Kidney epithelial cell (primary cell): ENCODE results near the gene BAIAP3. TPM values are rescaled to one million over a fixed set of nuclear protein-coding genes. Genes with fewer than 3 reads are reported as not detected.

Experiments
- DNase-seq: peaks from one replicate; pipeline ENCODE4 v3.0.0-alpha.2; 2010; ENCODE audit warnings: low read depth
- H3K27me3 ChIP-seq: 2 replicates; pipeline ENCODE4 v1.6.0; 2011; ENCODE audit warnings: low read length; ENCODE audit not compliant: control insufficient read depth, insufficient read depth
- H3K36me3 ChIP-seq: 2 replicates; pipeline ENCODE4 v1.5.1; 2011; ENCODE audit warnings: low read length; ENCODE audit not compliant: control insufficient read depth, insufficient read depth
- H3K4me3 ChIP-seq: 2 replicates; pipeline ENCODE4 v1.5.1; 2011; ENCODE audit warnings: low read depth, mild to moderate bottlenecking, control low read depth, low read length
- CTCF ChIP-seq: IDR thresholded peaks from 2 replicates; pipeline ENCODE4 v1.5.1; 2011; ENCODE audit warnings: mild to moderate bottlenecking, moderate library complexity, low read length, control low read depth, inconsistent platforms; ENCODE audit not compliant: insufficient read depth, poor library complexity, severe bottlenecking
- total RNA-seq: library from RNA; depleted of rRNA; stranded (reverse); fragments of >200 nt; gene quantifications from 2 replicates; pipeline ENCODE4 v1.2.3, GENCODE V29; 2015

BAIAP3 gene
- total RNA-seq, 1 donor from 2014 or later, result 5.8 TPM

- DNase-seq, result no peak
- TF ChIP-seq CTCF, result no peak
Observed at GRCh38 chr16:1387331-1387730, 53.9 kb downstream of the BAIAP3 start.

GRCh38 chr16:1389762-1390161 is 56.3 kb downstream of the BAIAP3 start:
- H3K4me3 ChIP-seq, result no peak overlapping the region
- DNase-seq, result no peak
- no peak for TF ChIP-seq CTCF
- H3K27me3 ChIP-seq, result no peaks in the 10 kb centered on the region
- no peaks in the 10 kb centered on the region for H3K36me3 ChIP-seq

More at GRCh38 chr16:1387331-1387730, 53.9 kb downstream of the BAIAP3 start:
- Histone ChIP-seq H3K36me3 (no peaks in the 10 kb centered on the region), H3K4me3 (no peak overlapping the region), H3K27me3 (no peaks in the 10 kb centered on the region)

GRCh38 chr16:1390239-1390779 is 56.9 kb downstream of the BAIAP3 start:
- no peak for TF ChIP-seq CTCF
- H3K27me3 ChIP-seq, result no peaks in the 10 kb centered on the region
- DNase-seq, result no peak
- H3K36me3 ChIP-seq, result no peaks in the 10 kb centered on the region
- no peak overlapping the region for H3K4me3 ChIP-seq

GRCh38 chr16:1392826-1393225 is 59.4 kb downstream of the BAIAP3 start:
- TF ChIP-seq CTCF, result no peak
- Histone ChIP-seq H3K27me3 (no peaks in the 10 kb centered on the region), H3K4me3 (no peak overlapping the region), H3K36me3 (no peaks in the 10 kb centered on the region)
- DNase-seq, result no peak

GRCh38 chr16:1393613-1394176 is 60.2 kb downstream of the BAIAP3 start:
- no peak for DNase-seq
- H3K27me3 ChIP-seq, result no peaks in the 10 kb centered on the region
- no peak overlapping the region for H3K4me3 ChIP-seq
- H3K36me3 ChIP-seq, result no peaks in the 10 kb centered on the region
- TF ChIP-seq CTCF, result no peak
